ENCODE measurements around the gene MUC5B. TPM values are rescaled to one million over a fixed set of nuclear protein-coding genes. Genes with fewer than 3 reads are reported as not detected.

Gene MUC5B
- total and polyA plus RNA-seq, 4 donors = 0.17 to 0.95 (median 0.50) TPM; not detected in 1

DNA sequence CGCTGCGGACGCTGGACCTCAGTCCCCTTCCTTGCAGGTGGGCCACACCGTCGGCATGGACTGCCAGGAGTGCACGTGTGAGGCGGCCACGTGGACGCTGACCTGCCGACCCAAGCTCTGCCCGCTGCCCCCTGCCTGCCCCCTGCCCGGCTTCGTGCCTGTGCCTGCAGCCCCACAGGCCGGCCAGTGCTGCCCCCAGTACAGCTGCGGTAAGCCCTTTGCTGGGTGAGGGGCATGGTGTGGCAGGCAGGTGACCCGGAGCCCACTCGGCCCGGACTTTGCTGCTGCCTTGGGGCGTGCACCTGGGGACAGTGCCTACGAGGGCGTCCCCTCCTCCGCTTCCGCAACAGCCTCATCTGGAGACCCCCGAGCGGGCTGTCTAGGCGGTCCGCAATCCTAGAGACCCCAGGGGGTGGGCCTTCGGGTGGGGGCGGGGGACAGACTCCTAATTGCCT lies 25.4 kb upstream of the MUC5B start:
- TF ChIP-seq FOXA2 (IDR thresholded peaks at IDR 0.05) = no peak
- no peak for TF ChIP-seq EGR1 (IDR thresholded peaks at IDR 0.05; ENCODE audit: low read depth in 2 of 2)
- TF ChIP-seq, protein P1, sequence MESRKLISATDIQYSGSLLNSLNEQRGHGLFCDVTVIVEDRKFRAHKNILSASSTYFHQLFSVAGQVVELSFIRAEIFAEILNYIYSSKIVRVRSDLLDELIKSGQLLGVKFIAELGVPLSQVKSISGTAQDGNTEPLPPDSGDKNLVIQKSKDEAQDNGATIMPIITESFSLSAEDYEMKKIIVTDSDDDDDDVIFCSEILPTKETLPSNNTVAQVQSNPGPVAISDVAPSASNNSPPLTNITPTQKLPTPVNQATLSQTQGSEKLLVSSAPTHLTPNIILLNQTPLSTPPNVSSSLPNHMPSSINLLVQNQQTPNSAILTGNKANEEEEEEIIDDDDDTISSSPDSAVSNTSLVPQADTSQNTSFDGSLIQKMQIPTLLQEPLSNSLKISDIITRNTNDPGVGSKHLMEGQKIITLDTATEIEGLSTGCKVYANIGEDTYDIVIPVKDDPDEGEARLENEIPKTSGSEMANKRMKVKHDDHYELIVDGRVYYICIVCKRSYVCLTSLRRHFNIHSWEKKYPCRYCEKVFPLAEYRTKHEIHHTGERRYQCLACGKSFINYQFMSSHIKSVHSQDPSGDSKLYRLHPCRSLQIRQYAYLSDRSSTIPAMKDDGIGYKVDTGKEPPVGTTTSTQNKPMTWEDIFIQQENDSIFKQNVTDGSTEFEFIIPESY (IDR thresholded peaks at IDR 0.05) = no peak
- TF ChIP-seq TAF1 (conservative IDR thresholded peaks at IDR 0.05) = no peak
- TF ChIP-seq RXRA (IDR thresholded peaks at IDR 0.05) = no peak
- Histone ChIP-seq H3K27me3 (ENCODE audit: control insufficient read depth in 4 of 4, insufficient read depth in 4 of 4, low read length in 3 of 4) (peaks cover 0 to 2% (median 0%) of the 10 kb centered on the region in 4 donors), H3K36me3 (ENCODE audit: control insufficient read depth in 4 of 4, insufficient read depth in 3 of 4, low read depth in 1 of 4, low read length in 3 of 4) (no peaks in the 10 kb centered on the region), H3K4me1 (ENCODE audit: control insufficient read depth in 4 of 4, insufficient read depth in 4 of 4, low read length in 3 of 4) (no peaks in the 10 kb centered on the region), H3K9ac (ENCODE audit: low read depth in 1 of 2, low read length in 2 of 2) (no peak overlapping the region), H3K27ac (ENCODE audit: low read depth in 1 of 2, low read length in 2 of 2) (no peak overlapping the region), H3K9me3 (ENCODE audit: control insufficient read depth in 4 of 4, low read length in 3 of 4) (no peaks in the 10 kb centered on the region), H3K4me3 (ENCODE audit: low read depth in 1 of 3, low read length in 3 of 3) (no peak overlapping the region)
- DNase-seq (ENCODE audit: low spot score) = no peak
- 74% methylated on average over 29 of the region's 29 CpGs for WGBS

- no peak overlapping the region for H3K27ac ChIP-seq (ENCODE audit: low read depth in 1 of 2, low read length in 2 of 2)
- H3K9me3 ChIP-seq (ENCODE audit: control insufficient read depth in 4 of 4, low read length in 3 of 4) = no peaks in the 10 kb centered on the region
- DNase-seq (ENCODE audit: low spot score) = no peak
- H3K9ac ChIP-seq (ENCODE audit: low read depth in 1 of 2, low read length in 2 of 2) = no peak overlapping the region
- no peak overlapping the region for H3K4me3 ChIP-seq (ENCODE audit: low read depth in 1 of 3, low read length in 3 of 3)
- TF ChIP-seq, protein P1 (IDR thresholded peaks at IDR 0.05) = no peak
- TF ChIP-seq SP1 (IDR thresholded peaks at IDR 0.05) (no peak), TAF1 (conservative IDR thresholded peaks at IDR 0.05) (no peak), RXRA (IDR thresholded peaks at IDR 0.05) (no peak), REST (IDR thresholded peaks at IDR 0.05) (no peak), HNF4G (IDR thresholded peaks at IDR 0.05) (no peak), GABPA (IDR thresholded peaks at IDR 0.05 in 1 of 2, conservative IDR thresholded peaks at IDR 0.05 in 1 of 2) (no peak), YY1 (IDR thresholded peaks at IDR 0.05) (no peak), JUND (IDR thresholded peaks at IDR 0.05) (no peak), FOXA1 (IDR thresholded peaks at IDR 0.05) (no peak), RAD21 (IDR thresholded peaks at IDR 0.05) (no peak), HNF4A (conservative IDR thresholded peaks at IDR 0.05) (no peak), NR2F2 (IDR thresholded peaks at IDR 0.05) (no peak), FOXA2 (IDR thresholded peaks at IDR 0.05) (no peak), EGR1 (IDR thresholded peaks at IDR 0.05; ENCODE audit: low read depth in 2 of 2) (no peak)
- TF ChIP-seq, protein P2, sequence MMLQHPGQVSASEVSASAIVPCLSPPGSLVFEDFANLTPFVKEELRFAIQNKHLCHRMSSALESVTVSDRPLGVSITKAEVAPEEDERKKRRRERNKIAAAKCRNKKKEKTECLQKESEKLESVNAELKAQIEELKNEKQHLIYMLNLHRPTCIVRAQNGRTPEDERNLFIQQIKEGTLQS (IDR thresholded peaks at IDR 0.05) = no peak
- TF ChIP-seq, protein P3, sequence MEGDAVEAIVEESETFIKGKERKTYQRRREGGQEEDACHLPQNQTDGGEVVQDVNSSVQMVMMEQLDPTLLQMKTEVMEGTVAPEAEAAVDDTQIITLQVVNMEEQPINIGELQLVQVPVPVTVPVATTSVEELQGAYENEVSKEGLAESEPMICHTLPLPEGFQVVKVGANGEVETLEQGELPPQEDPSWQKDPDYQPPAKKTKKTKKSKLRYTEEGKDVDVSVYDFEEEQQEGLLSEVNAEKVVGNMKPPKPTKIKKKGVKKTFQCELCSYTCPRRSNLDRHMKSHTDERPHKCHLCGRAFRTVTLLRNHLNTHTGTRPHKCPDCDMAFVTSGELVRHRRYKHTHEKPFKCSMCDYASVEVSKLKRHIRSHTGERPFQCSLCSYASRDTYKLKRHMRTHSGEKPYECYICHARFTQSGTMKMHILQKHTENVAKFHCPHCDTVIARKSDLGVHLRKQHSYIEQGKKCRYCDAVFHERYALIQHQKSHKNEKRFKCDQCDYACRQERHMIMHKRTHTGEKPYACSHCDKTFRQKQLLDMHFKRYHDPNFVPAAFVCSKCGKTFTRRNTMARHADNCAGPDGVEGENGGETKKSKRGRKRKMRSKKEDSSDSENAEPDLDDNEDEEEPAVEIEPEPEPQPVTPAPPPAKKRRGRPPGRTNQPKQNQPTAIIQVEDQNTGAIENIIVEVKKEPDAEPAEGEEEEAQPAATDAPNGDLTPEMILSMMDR (IDR thresholded peaks at IDR 0.05; ENCODE audit: low read depth, low read length, missing input control) = no peak
- TF ChIP-seq, protein P4, sequence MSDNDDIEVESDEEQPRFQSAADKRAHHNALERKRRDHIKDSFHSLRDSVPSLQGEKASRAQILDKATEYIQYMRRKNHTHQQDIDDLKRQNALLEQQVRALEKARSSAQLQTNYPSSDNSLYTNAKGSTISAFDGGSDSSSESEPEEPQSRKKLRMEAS (IDR thresholded peaks at IDR 0.05) = no peak
- no peaks in the 10 kb centered on the region for H3K36me3 ChIP-seq (ENCODE audit: control insufficient read depth in 4 of 4, insufficient read depth in 3 of 4, low read depth in 1 of 4, low read length in 3 of 4)
- 71% methylated on average over 33 of the region's 33 CpGs for WGBS
- peaks cover 0 to 2% (median 0%) of the 10 kb centered on the region in 4 donors for H3K27me3 ChIP-seq (ENCODE audit: control insufficient read depth in 4 of 4, insufficient read depth in 4 of 4, low read length in 3 of 4)
- H3K4me1 ChIP-seq (ENCODE audit: control insufficient read depth in 4 of 4, insufficient read depth in 4 of 4, low read length in 3 of 4) = no peaks in the 10 kb centered on the region
Measured at GRCh38 chr11:1197886-1198560, 24.8 kb upstream of the MUC5B start.

Measured in liver (tissue), 9 donors.